GM12878 (cell line): Measurements from ENCODE around the gene KLK3.

ENCODE experiments used
- CTCF ChIP-seq, 3 experiments: IDR thresholded peaks in 2 of 3; conservative IDR thresholded peaks in 1 of 3; 2 replicates each; pipeline ENCODE4 v1.5.1; 2011; ENCODE audit warnings: low read depth in 3 of 3, low read length in 3 of 3, mild to moderate bottlenecking in 3 of 3, control low read depth in 2 of 3, moderate library complexity in 2 of 3, inconsistent platforms in 1 of 3, mixed read lengths in 1 of 3; ENCODE audit not compliant: control insufficient read depth in 2 of 3, insufficient read depth in 1 of 3; ENCODE audit errors: extremely low read depth in 1 of 3
- HDGF ChIP-seq: fragments of 450-650 bp; IDR thresholded peaks from 2 replicates; pipeline ENCODE4 v1.6.1; 2016; ENCODE audit warnings: antibody characterized with exemption
- SIN3A ChIP-seq: IDR thresholded peaks from 2 replicates; pipeline ENCODE4 v1.6.1; 2012; ENCODE audit warnings: low read depth, low read length, improper control_type of control experiment
- TAF1 ChIP-seq: IDR thresholded peaks from 2 replicates; pipeline ENCODE4 v1.6.1; 2011; ENCODE audit warnings: mild to moderate bottlenecking, low read depth, low read length, borderline replicate concordance
- TBL1XR1 ChIP-seq: IDR thresholded peaks from 2 replicates; pipeline ENCODE4 v1.6.1; 2012; ENCODE audit warnings: low read depth, low read length, improper control_type of control experiment

GRCh38 chr19:50850738-50851137, 4.0 kb upstream of the KLK3 start:
- TF ChIP-seq SIN3A = no peak
- TF ChIP-seq HDGF = no peak
- TF ChIP-seq CTCF (IDR thresholded peaks at IDR 0.05 in 2 of 3, conservative IDR thresholded peaks at IDR 0.05 in 1 of 3; ENCODE audit: control insufficient read depth in 2 of 3, extremely low read depth in 1 of 3, insufficient read depth in 1 of 3, low read depth in 3 of 3, low read length in 3 of 3) = no peak
- no peak for TF ChIP-seq TBL1XR1
- TF ChIP-seq TAF1 = no peak
